Transverse colon (tissue), 4 donors: ENCODE results near the gene RBFOX2. TPM values are rescaled to one million over a fixed set of nuclear protein-coding genes. Genes with fewer than 3 reads are reported as not detected.
"Not testable (repeated sequence)": the region's sequence is repeated elsewhere in the genome, so short reads cannot be mapped to it uniquely, and the experiment has no call there.

Experiments
- DNase-seq: peaks from one replicate; pipeline ENCODE4 v3.0.0-alpha.2; 2019
- H3K27ac ChIP-seq, 4 donors: fragments of 200-600 bp; sonication (generic); 2 replicates each; pipeline ENCODE4 v1.5.1; 2016 to 2018; ENCODE audit warnings: inconsistent platforms in 4 of 4
- H3K27me3 ChIP-seq: fragments of 200-600 bp; sonication (generic); 2 replicates; pipeline ENCODE4 v1.5.1; 2017; ENCODE audit warnings: inconsistent platforms
- H3K36me3 ChIP-seq, 4 donors: fragments of 200-600 bp; sonication (generic); 2 replicates each; pipeline ENCODE4 v1.5.1; 2017 to 2019; ENCODE audit warnings: inconsistent platforms in 4 of 4
- H3K4me1 ChIP-seq, 4 donors: fragments of 200-600 bp; sonication (generic); 2 replicates each; pipeline ENCODE4 v1.5.1; 2017 to 2020; ENCODE audit warnings: inconsistent platforms in 4 of 4
- H3K4me3 ChIP-seq, 4 donors: fragments of 200-600 bp; sonication (generic); 1 replicate in 1 of 4; 2 replicates in 3 of 4; pipeline versions ENCODE4 v1.5.1 to v1.6.1; 2017 to 2019; ENCODE audit warnings: inconsistent platforms in 4 of 4
- H3K9me3 ChIP-seq, 2 donors: fragments of 200-600 bp; sonication (generic); 2 replicates each; pipeline ENCODE4 v1.5.1; 2017 to 2019; ENCODE audit warnings: inconsistent platforms in 2 of 2
- CTCF ChIP-seq, 5 experiments: fragments of 200-600 bp in 3 of 5; fragments of 450-650 bp in 2 of 5; sonication (generic) in 3 of 5; IDR thresholded peaks; 1 replicate in 2 of 5; 2 replicates in 3 of 5; pipeline ENCODE4 v1.5.1; 2016 to 2017; ENCODE audit warnings: antibody characterized with exemption in 5 of 5, inconsistent platforms in 3 of 5, mild to moderate bottlenecking in 2 of 5, moderate library complexity in 1 of 5
- EP300 ChIP-seq: sonication (generic); formaldehyde crosslinking; IDR thresholded peaks from one replicate; pipeline ENCODE4 v1.6.1; 2017; ENCODE audit warnings: antibody characterized with exemption, low read depth
- POLR2A ChIP-seq: fragments of 450-650 bp; IDR thresholded peaks from one replicate; pipeline ENCODE4 v1.6.1; 2016; ENCODE audit warnings: antibody characterized with exemption, mild to moderate bottlenecking, moderate library complexity
- POLR2AphosphoS5 ChIP-seq, 3 donors: sonication (generic); formaldehyde crosslinking; IDR thresholded peaks; one replicate each; pipeline ENCODE4 v1.6.1; 2016; ENCODE audit warnings: antibody characterized with exemption in 3 of 3
- WGBS, 2 donors: methylation state at CpG; one replicate each; pipeline ENCODE4 v1.1.5; 2018; ENCODE audit warnings: low coverage in 1 of 2; 5-methylcytosine and 5-hydroxymethylcytosine counted together
- in situ Hi-C, 4 donors: fragments of 200-750 bp; cut with MboI; loops; one replicate each; pipeline versions ENCODE4 v1.15.0 to v1.15.1; 2017; ENCODE audit warnings: low sequenced_read_pairs in 3 of 4, low pct_ligation_motif_present in 1 of 4, low pct_unique_long_range_greater_than_20kb in 1 of 4
- intact Hi-C: fragments of 100-400 bp; cut with DNase I; formaldehyde crosslinking; loops from one replicate; pipeline ENCODE4 v1.15.1; 2023; ENCODE audit warnings: low total_unique reads
- total RNA-seq, 4 donors: library from RNA; depleted of rRNA; stranded (reverse); fragments of >200 nt; gene quantifications; one replicate each; pipeline ENCODE4 v1.1.0, GENCODE V29; 2016

Gene RBFOX2
- total RNA-seq, 4 donors from 2014 or later = 27.3 to 61.1 (median 43.1) TPM

DNA sequence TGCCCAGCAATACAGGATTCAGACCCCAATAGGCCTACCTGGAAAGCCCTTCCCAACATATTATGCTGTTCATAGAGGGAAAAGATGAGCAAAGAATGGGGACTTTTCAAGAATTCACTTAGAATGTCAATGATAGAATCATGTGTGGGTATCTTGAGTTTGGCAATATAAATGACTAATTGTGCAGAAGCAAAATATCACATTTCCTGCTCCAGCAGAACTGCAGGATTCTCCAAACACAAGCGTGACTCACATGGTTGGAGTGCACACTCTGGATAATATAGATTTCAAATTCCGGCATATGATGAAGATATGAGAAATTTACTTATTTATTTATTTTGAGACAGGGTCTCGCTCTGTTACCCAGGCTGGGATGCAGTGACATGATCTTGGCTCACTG lies 323.5 kb downstream of the RBFOX2 start:
- Histone ChIP-seq H3K9me3 (no peaks in the 10 kb centered on the region), H3K27ac (peak overlapping the region in 1 of 4 donors; percentile 19), H3K4me1 (peaks cover 0 to 17% (median 0%) of the 10 kb centered on the region in 4 donors), H3K36me3 (no peaks in the 10 kb centered on the region), H3K4me3 (no peak overlapping the region), H3K27me3 (no peaks in the 10 kb centered on the region)
- WGBS, 2 donors = 88 to 93% methylated on average over 2 to 3 of the region's 3 CpGs
- in situ Hi-C loops (no loop called here), intact Hi-C loops (no loop called here)
- TF ChIP-seq EP300 (no peak), CTCF (IDR thresholded peaks at IDR 0.05) (no peak), POLR2AphosphoS5 (IDR thresholded peaks at IDR 0.05) (no peak), POLR2A (no peak)
- DNase-seq = no peak

DNA sequence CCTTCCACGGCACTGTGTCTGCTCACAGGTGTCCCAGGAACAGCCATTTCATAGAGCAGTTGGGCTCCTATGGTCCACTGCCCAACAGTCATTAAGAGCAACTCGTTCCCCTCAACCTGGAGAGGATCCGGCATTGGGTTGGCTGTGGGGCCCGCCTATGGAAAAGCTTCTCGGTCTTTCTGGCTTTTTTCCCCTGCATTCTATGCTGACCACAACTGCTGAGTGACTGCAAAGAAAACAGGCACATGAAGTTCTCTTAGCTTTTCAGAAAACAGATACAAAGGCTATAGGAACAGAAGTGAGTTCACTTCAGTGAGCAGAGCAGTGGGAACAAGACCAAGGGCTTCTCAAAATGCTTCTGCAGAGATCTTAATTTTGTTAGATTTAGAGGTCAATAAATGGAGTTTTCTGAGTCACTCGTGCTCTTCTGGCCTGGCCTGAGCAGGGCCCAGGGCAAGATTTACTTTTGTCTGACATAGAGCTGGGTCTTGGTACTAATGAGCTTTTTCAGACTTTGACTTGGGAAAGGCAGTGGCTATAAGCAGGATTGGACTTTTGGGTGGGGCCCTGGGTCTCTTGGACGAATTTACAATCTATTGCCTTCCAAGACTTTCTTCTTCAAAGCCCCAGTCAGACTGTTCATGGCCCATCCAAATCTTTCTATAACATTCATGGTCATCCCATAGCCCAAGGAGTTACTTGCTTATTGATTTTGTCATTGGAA lies 324.6 kb downstream of the RBFOX2 start:
- Histone ChIP-seq H3K9me3 (no peaks in the 10 kb centered on the region), H3K4me3 (no peak overlapping the region), H3K27me3 (no peaks in the 10 kb centered on the region), H3K36me3 (no peaks in the 10 kb centered on the region), H3K4me1 (peaks cover 0 to 17% (median 0%) of the 10 kb centered on the region in 4 donors), H3K27ac (no peak overlapping the region)
- no peak for DNase-seq
- in situ Hi-C loops = no loop called here
- no peak for TF ChIP-seq CTCF (IDR thresholded peaks at IDR 0.05)
- no peak for TF ChIP-seq POLR2A
- TF ChIP-seq EP300 = no peak
- no peak for TF ChIP-seq POLR2AphosphoS5 (IDR thresholded peaks at IDR 0.05)
- intact Hi-C loops = no loop called here
- WGBS, 2 donors = 14 to 74% methylated on average over 1 to 7 of the region's 7 CpGs

DNA sequence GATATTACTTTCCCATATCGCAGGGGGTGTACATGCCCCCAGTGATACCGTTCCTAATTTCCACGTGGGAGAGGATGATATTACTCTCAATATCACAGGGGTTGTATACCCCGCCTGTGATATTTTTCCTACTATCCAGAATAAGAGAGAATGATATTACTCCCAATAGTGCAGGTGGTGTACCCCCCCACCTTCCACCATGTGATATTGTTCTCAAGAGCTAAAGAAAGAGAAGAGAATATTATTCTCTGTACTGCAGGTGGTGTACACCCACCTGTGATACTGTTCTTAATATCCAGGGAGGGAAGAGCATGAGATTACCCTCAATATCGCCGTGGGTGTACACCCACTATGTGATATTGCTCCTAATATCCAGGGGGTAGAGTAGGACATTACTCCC lies 328.8 kb downstream of the RBFOX2 start:
- H3K4me1 ChIP-seq, H3K9me3 ChIP-seq, DNase-seq, in situ Hi-C loops, H3K27ac ChIP-seq, H3K27me3 ChIP-seq, intact Hi-C loops, H3K4me3 ChIP-seq, H3K36me3 ChIP-seq: not testable (repeated sequence)
- WGBS, 2 donors = 78 to 88% methylated on average over 4 to 6 of the region's 6 CpGs

GRCh38 chr22:35697142-35697541 lies 331.5 kb downstream of the RBFOX2 start:
- intact Hi-C loops = no loop called here
- in situ Hi-C loops = no loop called here
- no peak for DNase-seq
- H3K4me3 ChIP-seq = no peak overlapping the region
- H3K9me3 ChIP-seq = no peaks in the 10 kb centered on the region
- WGBS, 2 donors = 81 to 87% methylated on average over 6 to 14 of the region's 14 CpGs
- no peak for TF ChIP-seq EP300
- H3K27me3 ChIP-seq = no peaks in the 10 kb centered on the region
- H3K4me1 ChIP-seq = no peaks in the 10 kb centered on the region
- no peaks in the 10 kb centered on the region for H3K36me3 ChIP-seq
- no peak overlapping the region for H3K27ac ChIP-seq

- Histone ChIP-seq H3K36me3 (no peaks in the 10 kb centered on the region), H3K4me3 (no peak overlapping the region), H3K27ac (no peak overlapping the region), H3K4me1 (no peaks in the 10 kb centered on the region), H3K9me3 (no peaks in the 10 kb centered on the region), H3K27me3 (no peaks in the 10 kb centered on the region)
- 87 to 100% methylated on average over 1 to 13 of the region's 13 CpGs for WGBS, 2 donors
- TF ChIP-seq EP300 = no peak
- TF ChIP-seq POLR2A = no peak
- no peak for TF ChIP-seq POLR2AphosphoS5 (IDR thresholded peaks at IDR 0.05)
- TF ChIP-seq CTCF (IDR thresholded peaks at IDR 0.05) = no peak
- in situ Hi-C loops = no loop called here
- intact Hi-C loops = no loop called here
- no peak for DNase-seq
Observed at GRCh38 chr22:35695202-35695601, 333.4 kb downstream of the RBFOX2 start.
